ENCODE results near the gene TMEM59L. TPM values are rescaled to one million over a fixed set of nuclear protein-coding genes. Genes with fewer than 3 reads are reported as not detected.

Gene TMEM59L
- total and polyA plus RNA-seq, 5 donors from 2014 or later, result not detected

- H3K4me1 ChIP-seq (ENCODE audit: control insufficient read depth, insufficient read depth, low read length, poor library complexity, severe bottlenecking), result no peaks in the 10 kb centered on the region
- H3K4me1 Mint-ChIP-seq, result peaks cover 2 to 28% (median 9%) of the 10 kb centered on the region in 4 donors
- H3K9me3 Mint-ChIP-seq, result no peaks in the 10 kb centered on the region
- no peak overlapping the region for H3K27ac ChIP-seq (ENCODE audit: insufficient read depth, low read length, poor library complexity, severe bottlenecking)
- H3K4me3 ChIP-seq (ENCODE audit: low read depth, low read length), result no peak overlapping the region
- DNase-seq (no peak), ATAC-seq (ENCODE audit: low read depth in 2 of 2) (no peak)
- H3K27me3 Mint-ChIP-seq, result no peaks in the 10 kb centered on the region
- H3K4me3 Mint-ChIP-seq, result peak overlapping the region in 1 of 4 donors; percentile 13
- peaks cover 13% of the 10 kb centered on the region for H3K36me3 Mint-ChIP-seq
- H3K9me3 ChIP-seq (ENCODE audit: control insufficient read depth in 2 of 2, low read length in 2 of 2), result no peaks in the 10 kb centered on the region
- no peaks in the 10 kb centered on the region for H3K36me3 ChIP-seq (ENCODE audit: control insufficient read depth, insufficient read depth, low read length)
- no peaks in the 10 kb centered on the region for H3K27me3 ChIP-seq (ENCODE audit: control insufficient read depth, insufficient read depth, low read length)
- H3K27ac Mint-ChIP-seq, result no peak overlapping the region
Measured at GRCh38 chr19:18648973-18649315, 36.3 kb downstream of the TMEM59L start.

- Histone ChIP-seq H3K27me3 (ENCODE audit: control insufficient read depth, insufficient read depth, low read length) (no peaks in the 10 kb centered on the region), H3K4me1 (ENCODE audit: control insufficient read depth, insufficient read depth, low read length, poor library complexity, severe bottlenecking) (no peaks in the 10 kb centered on the region), H3K9me3 (ENCODE audit: control insufficient read depth in 2 of 2, low read length in 2 of 2) (no peaks in the 10 kb centered on the region), H3K27ac (ENCODE audit: insufficient read depth, low read length, poor library complexity, severe bottlenecking) (no peak overlapping the region), H3K4me3 (ENCODE audit: low read depth, low read length) (no peak overlapping the region), H3K36me3 (ENCODE audit: control insufficient read depth, insufficient read depth, low read length) (no peaks in the 10 kb centered on the region)
- H3K36me3 Mint-ChIP-seq, result peaks cover 11% of the 10 kb centered on the region
- H3K4me3 Mint-ChIP-seq, result no peak overlapping the region
- no peaks in the 10 kb centered on the region for H3K27me3 Mint-ChIP-seq
- no peak for ATAC-seq (ENCODE audit: low read depth in 2 of 2)
- DNase-seq, result no peak
- H3K4me1 Mint-ChIP-seq, result peaks cover 0 to 23% (median 7%) of the 10 kb centered on the region in 4 donors
- no peaks in the 10 kb centered on the region for H3K9me3 Mint-ChIP-seq
- peak overlapping the region in 1 of 3 donors; percentile 5 for H3K27ac Mint-ChIP-seq
Measured at GRCh38 chr19:18649371-18650020, 36.8 kb downstream of the TMEM59L start.

GRCh38 chr19:18650021-18650390 lies 37.3 kb downstream of the TMEM59L start:
- H3K4me1 ChIP-seq (ENCODE audit: control insufficient read depth, insufficient read depth, low read length, poor library complexity, severe bottlenecking), result no peaks in the 10 kb centered on the region
- DNase-seq (no peak), ATAC-seq (ENCODE audit: low read depth in 2 of 2) (no peak)
- H3K9me3 ChIP-seq (ENCODE audit: control insufficient read depth in 2 of 2, low read length in 2 of 2), result no peaks in the 10 kb centered on the region
- H3K27ac ChIP-seq (ENCODE audit: insufficient read depth, low read length, poor library complexity, severe bottlenecking), result no peak overlapping the region
- Mint-ChIP-seq H3K27ac (no peak overlapping the region), H3K27me3 (no peaks in the 10 kb centered on the region), H3K4me3 (no peak overlapping the region), H3K4me1 (peaks cover 0 to 23% (median 7%) of the 10 kb centered on the region in 4 donors), H3K9me3 (no peaks in the 10 kb centered on the region), H3K36me3 (peaks cover 11% of the 10 kb centered on the region)
- H3K36me3 ChIP-seq (ENCODE audit: control insufficient read depth, insufficient read depth, low read length), result no peaks in the 10 kb centered on the region
- no peaks in the 10 kb centered on the region for H3K27me3 ChIP-seq (ENCODE audit: control insufficient read depth, insufficient read depth, low read length)
- H3K4me3 ChIP-seq (ENCODE audit: low read depth, low read length), result no peak overlapping the region

- DNase-seq (no peak), ATAC-seq (ENCODE audit: low read depth in 2 of 2) (no peak)
- Mint-ChIP-seq H3K27me3 (no peaks in the 10 kb centered on the region), H3K4me1 (peaks cover 0 to 23% (median 7%) of the 10 kb centered on the region in 4 donors), H3K4me3 (peak overlapping the region in 1 of 4 donors; percentile 74), H3K36me3 (peaks cover 11% of the 10 kb centered on the region), H3K27ac (no peak overlapping the region), H3K9me3 (no peaks in the 10 kb centered on the region)
- no peaks in the 10 kb centered on the region for H3K27me3 ChIP-seq (ENCODE audit: control insufficient read depth, insufficient read depth, low read length)
- H3K4me3 ChIP-seq (ENCODE audit: low read depth, low read length), result no peak overlapping the region
- H3K27ac ChIP-seq (ENCODE audit: insufficient read depth, low read length, poor library complexity, severe bottlenecking), result no peak overlapping the region
- H3K9me3 ChIP-seq (ENCODE audit: control insufficient read depth in 2 of 2, low read length in 2 of 2), result no peaks in the 10 kb centered on the region
- no peaks in the 10 kb centered on the region for H3K36me3 ChIP-seq (ENCODE audit: control insufficient read depth, insufficient read depth, low read length)
- no peaks in the 10 kb centered on the region for H3K4me1 ChIP-seq (ENCODE audit: control insufficient read depth, insufficient read depth, low read length, poor library complexity, severe bottlenecking)
Measured at GRCh38 chr19:18650468-18651041, 37.9 kb downstream of the TMEM59L start.

- Mint-ChIP-seq H3K27ac (no peak overlapping the region), H3K4me3 (no peak overlapping the region), H3K36me3 (peaks cover 11% of the 10 kb centered on the region), H3K4me1 (peaks cover 0 to 25% (median 7%) of the 10 kb centered on the region in 4 donors), H3K9me3 (no peaks in the 10 kb centered on the region), H3K27me3 (no peaks in the 10 kb centered on the region)
- no peak for ATAC-seq (ENCODE audit: low read depth in 2 of 2)
- no peaks in the 10 kb centered on the region for H3K27me3 ChIP-seq (ENCODE audit: control insufficient read depth, insufficient read depth, low read length)
- no peaks in the 10 kb centered on the region for H3K4me1 ChIP-seq (ENCODE audit: control insufficient read depth, insufficient read depth, low read length, poor library complexity, severe bottlenecking)
- H3K27ac ChIP-seq (ENCODE audit: insufficient read depth, low read length, poor library complexity, severe bottlenecking), result no peak overlapping the region
- no peak overlapping the region for H3K4me3 ChIP-seq (ENCODE audit: low read depth, low read length)
- no peaks in the 10 kb centered on the region for H3K36me3 ChIP-seq (ENCODE audit: control insufficient read depth, insufficient read depth, low read length)
- no peaks in the 10 kb centered on the region for H3K9me3 ChIP-seq (ENCODE audit: control insufficient read depth in 2 of 2, low read length in 2 of 2)
- no peak for DNase-seq
Measured at GRCh38 chr19:18651300-18651699, 38.6 kb downstream of the TMEM59L start.

- no peak overlapping the region for H3K4me3 Mint-ChIP-seq
- H3K27ac ChIP-seq (ENCODE audit: insufficient read depth, low read length, poor library complexity, severe bottlenecking), result no peak overlapping the region
Measured at GRCh38 chr19:18651733-18652132, 39.1 kb downstream of the TMEM59L start.

GRCh38 chr19:18653853-18654252 lies 41.2 kb downstream of the TMEM59L start:
- H3K27me3 ChIP-seq (ENCODE audit: control insufficient read depth, insufficient read depth, low read length), result no peaks in the 10 kb centered on the region
- no peaks in the 10 kb centered on the region for H3K4me1 ChIP-seq (ENCODE audit: control insufficient read depth, insufficient read depth, low read length, poor library complexity, severe bottlenecking)
- no peaks in the 10 kb centered on the region for H3K9me3 Mint-ChIP-seq
- H3K27ac ChIP-seq (ENCODE audit: insufficient read depth, low read length, poor library complexity, severe bottlenecking), result no peak overlapping the region
- H3K4me1 Mint-ChIP-seq, result peaks cover 0 to 28% (median 10%) of the 10 kb centered on the region in 4 donors
- H3K36me3 Mint-ChIP-seq, result peaks cover 11% of the 10 kb centered on the region
- H3K27ac Mint-ChIP-seq, result no peak overlapping the region
- no peaks in the 10 kb centered on the region for H3K9me3 ChIP-seq (ENCODE audit: control insufficient read depth in 2 of 2, low read length in 2 of 2)
- H3K4me3 Mint-ChIP-seq, result no peak overlapping the region
- H3K4me3 ChIP-seq (ENCODE audit: low read depth, low read length), result no peak overlapping the region
- H3K27me3 Mint-ChIP-seq, result no peaks in the 10 kb centered on the region
- no peaks in the 10 kb centered on the region for H3K36me3 ChIP-seq (ENCODE audit: control insufficient read depth, insufficient read depth, low read length)
- ATAC-seq (ENCODE audit: low read depth in 2 of 2) (no peak), DNase-seq (no peak)

More at GRCh38 chr19:18651733-18652132, 39.1 kb downstream of the TMEM59L start:
- no peaks in the 10 kb centered on the region for H3K27me3 ChIP-seq (ENCODE audit: control insufficient read depth, insufficient read depth, low read length)
- ATAC-seq (ENCODE audit: low read depth in 2 of 2), result no peak
- no peaks in the 10 kb centered on the region for H3K36me3 ChIP-seq (ENCODE audit: control insufficient read depth, insufficient read depth, low read length)
- H3K36me3 Mint-ChIP-seq, result peaks cover 12% of the 10 kb centered on the region
- no peaks in the 10 kb centered on the region for H3K4me1 ChIP-seq (ENCODE audit: control insufficient read depth, insufficient read depth, low read length, poor library complexity, severe bottlenecking)
- peak overlapping the region in 1 of 3 donors; percentile 60 for H3K27ac Mint-ChIP-seq
- H3K4me1 Mint-ChIP-seq, result peaks cover 0 to 22% (median 7%) of the 10 kb centered on the region in 4 donors
- no peaks in the 10 kb centered on the region for H3K9me3 ChIP-seq (ENCODE audit: control insufficient read depth in 2 of 2, low read length in 2 of 2)
- H3K27me3 Mint-ChIP-seq, result no peaks in the 10 kb centered on the region
- H3K4me3 ChIP-seq (ENCODE audit: low read depth, low read length), result no peak overlapping the region
- DNase-seq, result no peak
- no peaks in the 10 kb centered on the region for H3K9me3 Mint-ChIP-seq

- ATAC-seq (ENCODE audit: low read depth in 2 of 2) (no peak), DNase-seq (no peak)
- H3K4me1 ChIP-seq (ENCODE audit: control insufficient read depth, insufficient read depth, low read length, poor library complexity, severe bottlenecking), result no peaks in the 10 kb centered on the region
- no peaks in the 10 kb centered on the region for H3K36me3 ChIP-seq (ENCODE audit: control insufficient read depth, insufficient read depth, low read length)
- Mint-ChIP-seq H3K36me3 (peaks cover 11% of the 10 kb centered on the region), H3K27ac (no peak overlapping the region), H3K4me3 (no peak overlapping the region), H3K4me1 (peaks cover 0 to 25% (median 12%) of the 10 kb centered on the region in 4 donors), H3K27me3 (no peaks in the 10 kb centered on the region), H3K9me3 (no peaks in the 10 kb centered on the region)
- H3K4me3 ChIP-seq (ENCODE audit: low read depth, low read length), result no peak overlapping the region
- H3K9me3 ChIP-seq (ENCODE audit: control insufficient read depth in 2 of 2, low read length in 2 of 2), result no peaks in the 10 kb centered on the region
- no peaks in the 10 kb centered on the region for H3K27me3 ChIP-seq (ENCODE audit: control insufficient read depth, insufficient read depth, low read length)
- H3K27ac ChIP-seq (ENCODE audit: insufficient read depth, low read length, poor library complexity, severe bottlenecking), result no peak overlapping the region
Measured at GRCh38 chr19:18654469-18654868, 41.8 kb downstream of the TMEM59L start.

All from CD4-positive, CD25-positive, alpha-beta regulatory T cell (primary cell).